SH-SY5Y (cell line): Measurements from ENCODE around the gene CHST11.

Experiments
- GATA2 ChIP-seq: IDR thresholded peaks from 2 replicates; pipeline ENCODE4 v1.6.1; 2011; ENCODE audit warnings: mild to moderate bottlenecking, low read depth, low read length
- GATA3 ChIP-seq: IDR thresholded peaks from 2 replicates; pipeline ENCODE4 v1.6.1; 2011; ENCODE audit warnings: low read depth, mild to moderate bottlenecking, low read length, moderate library complexity

CHST11 gene

DNA sequence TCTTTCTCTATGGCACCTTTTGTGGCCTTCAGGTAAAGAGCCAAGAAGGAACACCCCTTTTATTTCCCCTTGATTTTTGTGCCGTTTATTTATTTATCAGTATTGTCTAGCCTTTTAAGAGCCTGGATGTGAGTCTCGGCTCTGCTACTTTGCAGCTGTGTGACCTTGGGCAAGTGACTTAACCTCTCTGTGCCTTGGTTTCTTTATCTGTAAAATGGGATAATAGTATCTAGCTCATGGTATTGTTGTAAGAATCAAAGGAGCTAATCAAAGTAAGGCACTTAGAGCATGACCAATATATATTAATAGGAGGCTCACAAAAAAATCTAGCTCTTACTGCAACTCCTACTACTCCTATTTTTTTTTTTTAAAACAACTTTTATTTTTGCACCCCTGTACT lies 179.7 kb downstream of the CHST11 start:
- TF ChIP-seq GATA2 (no peak), GATA3 (no peak)

DNA sequence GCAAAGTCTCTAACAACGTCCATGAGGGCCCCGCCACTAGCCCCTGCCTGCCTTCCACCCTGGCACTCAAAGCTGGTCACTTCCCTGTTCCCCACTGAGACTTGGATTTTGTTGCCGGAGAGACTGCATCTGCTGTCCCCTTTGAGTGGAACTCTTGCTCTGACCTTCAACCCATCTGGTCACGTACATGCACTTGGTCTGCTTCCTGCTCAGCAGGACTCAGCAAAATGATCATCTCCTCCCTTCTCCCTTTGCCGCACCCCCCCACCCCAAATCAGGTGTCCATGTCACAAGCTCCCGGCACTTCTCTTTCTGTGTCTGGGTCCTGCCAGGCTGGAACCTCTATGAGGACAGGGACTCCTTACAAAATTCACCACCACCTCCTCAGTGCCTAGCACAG lies 180.9 kb downstream of the CHST11 start:
- TF ChIP-seq GATA2 (no peak), GATA3 (no peak)

DNA sequence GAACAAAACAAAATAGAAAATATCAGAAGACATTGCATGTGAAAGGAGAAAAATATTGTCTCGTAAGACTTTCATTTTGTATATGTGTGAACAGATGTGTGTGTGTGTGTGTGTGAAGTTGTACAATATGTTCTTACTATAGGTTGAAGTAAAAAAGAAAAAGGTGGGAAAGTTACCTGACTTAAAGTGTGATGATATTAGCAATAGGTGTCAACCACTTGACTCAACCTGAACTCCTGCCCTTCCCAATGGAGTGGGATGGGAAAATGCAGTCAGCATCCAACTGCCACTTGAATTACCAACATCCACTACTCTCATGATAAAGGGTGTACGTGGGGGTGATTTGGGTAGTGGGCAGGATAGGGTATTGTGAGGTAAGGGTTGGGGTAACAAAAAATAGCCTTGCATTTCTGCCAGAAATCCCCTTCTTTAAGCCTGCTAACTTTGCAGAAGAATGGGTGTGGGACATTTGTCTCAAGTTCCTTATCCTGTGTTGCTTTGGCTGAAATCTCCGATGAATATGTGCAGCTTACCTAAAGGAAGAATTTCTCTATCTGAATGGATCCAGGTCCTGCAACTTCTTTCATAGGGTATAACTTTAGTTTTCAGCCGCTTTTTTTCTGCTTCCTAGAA lies 181.6 kb downstream of the CHST11 start:
- TF ChIP-seq GATA2 (no peak), GATA3 (no peak)

DNA sequence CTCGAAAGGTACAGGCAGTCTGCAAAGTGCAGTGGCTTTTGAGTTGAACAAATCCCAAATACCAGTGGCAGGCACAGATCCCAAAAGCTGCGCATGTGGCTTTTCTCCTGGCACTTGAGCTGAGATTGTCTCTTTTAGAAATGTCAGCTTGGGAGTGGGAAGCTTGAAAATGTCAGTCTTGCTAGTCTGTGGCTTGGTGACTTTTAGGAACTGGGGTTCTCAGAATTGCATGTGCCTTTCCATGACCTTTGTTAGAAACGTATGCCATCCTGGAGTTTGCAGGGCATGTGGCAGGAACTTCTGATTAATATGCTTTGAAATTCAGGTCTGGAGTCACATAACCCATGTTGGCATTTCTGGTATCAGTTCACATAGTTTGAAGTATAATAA lies 182.1 kb downstream of the CHST11 start:
- TF ChIP-seq GATA3 (no peak), GATA2 (no peak)

DNA sequence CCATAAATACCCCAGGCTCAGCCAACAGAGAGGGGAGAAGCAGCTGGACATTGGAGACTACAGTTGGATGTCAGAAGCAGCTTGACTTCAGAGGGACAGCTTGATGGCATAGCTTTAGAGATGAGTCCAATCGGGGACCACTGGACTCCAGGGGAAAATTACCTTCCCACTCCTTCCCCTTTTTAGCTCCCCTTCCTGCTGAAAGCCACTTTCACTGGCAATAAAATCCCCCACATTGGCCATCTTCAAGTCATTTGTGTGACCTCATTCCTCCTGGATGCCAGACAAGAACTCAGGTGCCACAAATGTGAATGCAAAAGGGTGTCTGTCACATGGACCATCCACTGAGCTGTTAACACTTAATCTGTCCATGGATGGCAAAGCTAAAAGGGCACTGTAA lies 184.2 kb downstream of the CHST11 start:
- TF ChIP-seq GATA3 (no peak), GATA2 (no peak)

DNA sequence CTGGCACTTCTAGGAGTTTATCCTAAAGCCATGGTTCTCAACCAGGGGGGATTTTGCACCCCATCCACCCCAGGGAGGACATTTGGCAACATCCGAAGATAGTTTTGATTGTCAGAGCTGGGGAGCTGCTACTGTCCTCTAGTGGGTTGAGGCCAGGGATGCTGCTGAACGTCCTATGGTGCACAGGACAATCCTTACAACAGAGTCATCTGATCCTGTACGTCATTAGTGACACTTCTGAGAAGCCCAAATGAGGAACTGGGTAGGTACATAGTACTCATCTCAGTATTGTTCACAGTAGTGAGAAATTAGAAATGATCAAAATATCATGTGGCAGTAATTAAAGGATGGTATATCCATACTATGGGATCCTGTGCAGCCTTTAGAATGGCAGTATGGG lies 185.1 kb downstream of the CHST11 start:
- no peak for TF ChIP-seq GATA3
- no peak for TF ChIP-seq GATA2

DNA sequence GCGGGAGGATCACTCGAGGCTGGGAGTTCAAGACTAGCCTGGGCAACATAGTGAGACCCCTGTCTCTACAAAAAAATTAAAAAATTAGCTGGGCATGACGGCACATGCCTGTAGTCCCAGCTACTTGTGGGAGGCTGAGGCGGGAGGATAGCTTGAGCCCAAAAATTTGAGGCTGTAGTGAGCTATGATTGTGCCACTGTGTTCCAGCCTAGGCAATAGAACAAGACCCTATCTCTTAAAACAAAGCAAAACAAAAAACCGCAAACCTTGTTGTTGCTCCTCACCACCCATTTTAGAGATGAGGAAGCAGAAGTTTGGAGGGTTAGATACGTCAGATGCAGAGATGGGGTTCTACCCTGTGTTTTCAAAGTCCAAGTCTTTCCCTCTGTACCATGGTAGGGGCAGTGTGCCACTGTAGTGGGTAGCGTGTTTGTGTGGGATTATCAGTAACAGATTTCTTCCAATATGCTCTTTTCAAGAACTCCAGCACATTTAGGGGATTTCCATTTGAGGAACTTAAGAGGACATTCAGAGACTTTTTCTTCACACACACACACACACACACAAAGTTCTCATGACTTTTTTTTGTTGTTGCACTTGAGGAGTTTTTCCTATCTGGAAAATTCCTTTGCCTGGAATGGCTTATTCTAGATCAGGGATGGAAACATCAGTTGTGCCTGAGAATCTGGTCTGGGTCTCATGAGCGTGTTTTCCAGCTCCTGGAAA lies 186.5 kb downstream of the CHST11 start:
- no peak for TF ChIP-seq GATA3
- TF ChIP-seq GATA2, result no peak

DNA sequence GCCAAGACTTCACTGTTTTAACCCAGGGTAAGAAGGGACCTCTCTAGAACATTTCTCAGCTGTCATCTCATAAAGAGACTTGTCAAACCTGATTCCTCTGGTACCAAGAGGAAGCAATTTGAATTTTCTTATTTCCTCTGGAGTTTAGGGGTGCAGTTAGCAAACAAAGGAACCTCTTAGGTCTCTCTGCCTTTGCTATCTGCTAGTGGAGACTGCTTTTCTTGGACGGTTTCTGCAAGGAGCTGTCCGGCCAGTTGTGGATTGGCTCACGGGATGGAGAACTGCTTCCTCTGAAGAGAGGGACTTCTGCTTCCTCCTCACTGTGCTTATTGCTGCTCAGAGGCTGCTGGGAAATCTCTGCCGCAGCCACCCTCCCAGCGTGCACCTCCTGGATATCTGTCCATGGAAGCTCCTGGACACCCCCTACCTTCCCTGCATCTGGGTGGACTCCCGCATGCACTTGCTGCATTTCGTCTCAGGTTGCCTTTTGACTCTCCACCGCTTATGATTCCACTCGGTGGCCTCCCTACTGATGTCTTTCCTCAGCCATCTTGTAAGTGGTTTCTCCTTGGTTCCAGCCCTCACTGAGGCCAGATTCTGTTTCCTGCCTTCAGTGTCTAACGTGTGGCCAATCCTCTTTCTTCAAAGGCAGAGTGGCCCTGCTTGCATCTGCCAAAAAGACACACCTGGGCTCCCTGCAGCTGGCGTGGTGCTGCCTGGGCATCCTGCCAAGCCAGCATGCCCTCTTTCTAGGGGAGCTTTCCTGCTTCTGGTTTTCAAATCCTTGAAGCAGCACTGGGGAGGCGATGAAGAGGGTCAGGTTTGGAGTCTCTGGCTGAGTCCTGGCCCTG lies 187.3 kb downstream of the CHST11 start:
- TF ChIP-seq GATA3, result no peak
- TF ChIP-seq GATA2, result no peak

DNA sequence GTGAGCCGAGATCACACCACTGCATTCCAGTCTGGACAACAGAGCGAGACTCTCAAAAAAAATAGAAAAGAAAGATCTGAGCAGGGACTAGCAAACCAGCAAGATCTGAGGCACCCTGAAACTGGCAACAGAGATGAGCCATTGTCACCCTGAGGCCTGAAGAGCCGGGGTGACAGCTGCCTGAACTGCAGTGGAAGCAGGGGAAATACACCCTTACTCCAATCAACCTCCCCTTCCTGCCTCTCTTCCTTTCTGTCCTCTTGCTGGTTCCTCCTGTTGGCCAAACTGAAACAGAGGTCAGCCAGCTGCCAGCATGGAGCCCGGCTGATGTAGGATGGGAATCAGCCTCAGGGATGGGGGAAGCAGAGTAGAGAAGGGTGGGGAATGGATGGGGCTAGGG lies 192.0 kb downstream of the CHST11 start:
- no peak for TF ChIP-seq GATA3

DNA sequence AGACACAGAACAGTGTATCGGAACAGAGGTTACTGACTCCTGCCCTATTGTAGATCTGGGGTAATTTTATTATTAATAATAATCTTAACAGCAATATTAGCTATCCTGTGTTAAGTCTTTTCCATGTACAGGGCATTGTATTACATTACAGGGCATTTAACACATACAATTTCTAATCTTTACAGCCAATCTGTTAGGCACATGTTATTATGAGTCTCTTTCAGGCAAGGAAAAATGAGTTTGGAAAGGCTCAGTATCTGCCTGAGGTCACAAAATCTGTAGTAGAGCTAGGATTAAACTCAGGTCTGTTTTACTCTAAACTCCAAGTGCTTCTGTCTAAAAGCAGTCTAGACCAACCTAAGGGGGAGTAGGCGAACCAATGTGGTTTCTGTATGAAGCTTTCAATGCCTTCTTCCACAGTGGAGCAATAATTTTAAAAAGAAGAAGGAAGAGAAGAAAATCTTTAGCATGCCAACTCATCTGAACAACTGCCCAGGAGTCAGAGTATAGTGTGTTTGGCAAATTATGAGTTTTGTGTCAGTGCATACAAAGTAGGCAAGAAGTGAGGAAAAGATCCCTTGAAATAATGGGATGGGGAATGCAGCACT lies 192.6 kb downstream of the CHST11 start:
- TF ChIP-seq GATA3 (peak; percentile 63), GATA2 (peak; percentile 44)

DNA sequence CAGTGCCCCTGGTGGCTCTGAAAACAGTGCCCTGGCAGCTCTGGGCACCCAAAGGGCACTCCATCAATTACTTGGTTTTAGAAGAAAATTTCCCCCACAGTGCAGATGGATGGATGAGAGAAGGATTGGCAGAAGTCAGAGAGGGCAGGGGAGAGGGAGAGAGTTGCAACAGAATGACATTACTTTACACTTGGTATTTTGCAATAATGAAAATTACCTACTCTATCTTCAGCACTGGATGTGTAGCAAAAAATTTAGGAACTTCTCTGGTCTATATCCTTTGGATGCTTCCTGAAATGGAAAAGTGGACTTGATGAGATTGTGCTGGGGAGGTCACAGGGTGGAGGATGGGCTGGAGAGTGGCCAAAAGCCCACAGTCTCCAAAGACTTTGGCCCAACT lies 193.2 kb downstream of the CHST11 start:
- TF ChIP-seq GATA3 (no peak), GATA2 (no peak)

DNA sequence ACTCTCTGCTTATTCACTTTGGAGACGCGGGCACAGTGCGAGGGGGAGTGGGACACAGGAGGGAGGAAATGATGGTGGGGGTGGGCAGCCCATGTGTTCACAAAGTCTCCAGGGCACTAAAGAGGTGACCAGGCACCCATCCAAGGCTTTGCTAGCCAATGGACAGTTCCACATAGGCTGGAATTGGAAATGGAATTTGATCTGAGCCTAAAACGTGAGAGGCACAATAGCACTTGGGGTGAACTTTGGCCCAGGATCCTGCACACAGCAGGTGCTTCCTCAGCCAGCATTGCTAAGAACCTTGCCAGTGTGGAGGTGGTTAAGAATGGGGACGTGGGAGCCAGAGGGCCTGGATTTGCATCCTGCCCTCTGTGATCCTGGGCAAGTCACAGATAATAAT lies 193.8 kb downstream of the CHST11 start:
- TF ChIP-seq GATA2 (no peak), GATA3 (no peak)

DNA sequence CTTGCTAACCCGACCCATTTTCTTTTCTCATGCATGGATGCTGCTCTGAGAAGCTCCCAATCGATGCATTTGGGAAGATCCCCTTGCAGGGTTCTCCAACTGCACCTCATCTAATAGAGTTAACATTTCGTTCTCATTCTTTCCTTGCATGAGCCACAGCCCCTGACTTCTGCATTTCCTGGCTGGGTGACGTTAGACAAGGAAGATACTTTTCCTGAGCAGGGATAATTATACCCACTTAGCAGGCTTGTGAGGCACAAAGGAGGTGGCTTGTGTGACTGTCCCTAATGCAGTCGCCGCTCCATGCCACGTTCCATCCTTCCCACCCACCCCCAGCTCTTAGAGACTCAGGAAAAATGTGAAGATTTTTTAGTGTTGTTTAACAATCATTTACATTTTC lies 195.1 kb downstream of the CHST11 start:
- TF ChIP-seq GATA3, result no peak
- no peak for TF ChIP-seq GATA2

DNA sequence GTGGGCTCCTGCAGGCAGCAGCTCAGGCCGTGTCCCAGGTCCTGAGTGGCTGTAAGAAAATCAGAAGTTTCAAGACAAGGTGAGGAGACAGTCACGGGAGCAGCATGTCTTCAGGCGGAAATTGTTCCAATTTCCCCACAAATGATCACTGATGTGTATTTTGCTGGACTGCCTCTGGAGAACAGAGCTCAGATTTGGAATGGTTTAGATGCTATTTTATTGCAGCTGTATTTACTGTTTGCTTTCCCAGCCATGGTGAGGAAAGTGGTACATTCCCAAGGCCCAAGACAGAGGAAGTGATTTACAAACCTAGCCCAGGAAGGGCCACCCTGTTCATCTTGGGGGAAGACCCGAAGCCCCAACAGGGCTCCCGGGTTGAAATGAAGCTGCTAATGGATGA lies 195.6 kb downstream of the CHST11 start:
- TF ChIP-seq GATA2, result no peak
- TF ChIP-seq GATA3, result no peak

DNA sequence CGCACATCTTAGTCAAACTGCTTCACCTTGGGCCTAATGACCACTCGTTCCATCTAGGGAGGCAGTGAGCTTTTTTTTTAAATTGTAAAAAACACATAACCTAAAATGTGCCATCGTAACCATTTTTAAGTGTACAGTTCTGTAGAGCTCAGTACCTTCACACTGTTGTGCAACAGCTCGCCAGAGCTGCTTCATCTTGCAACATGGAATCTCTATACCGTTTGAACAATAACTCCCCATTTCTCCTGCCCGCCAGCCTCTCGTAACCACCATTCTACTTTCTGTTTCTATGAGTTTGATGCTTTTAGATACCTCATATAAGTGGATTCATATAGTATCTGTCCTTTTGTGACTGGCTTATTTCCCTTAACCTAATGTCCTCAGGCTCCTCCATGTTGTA lies 196.2 kb downstream of the CHST11 start:
- TF ChIP-seq GATA3 (no peak), GATA2 (no peak)
